ENCODE data around the gene PHKB. TPM values are rescaled to one million over a fixed set of nuclear protein-coding genes. Genes with fewer than 3 reads are reported as not detected.

PHKB gene
- total and polyA plus RNA-seq, 2 donors (not counting 1 experiment from before 2014, with no cell fraction given), result 50.4 to 223 TPM

DNA sequence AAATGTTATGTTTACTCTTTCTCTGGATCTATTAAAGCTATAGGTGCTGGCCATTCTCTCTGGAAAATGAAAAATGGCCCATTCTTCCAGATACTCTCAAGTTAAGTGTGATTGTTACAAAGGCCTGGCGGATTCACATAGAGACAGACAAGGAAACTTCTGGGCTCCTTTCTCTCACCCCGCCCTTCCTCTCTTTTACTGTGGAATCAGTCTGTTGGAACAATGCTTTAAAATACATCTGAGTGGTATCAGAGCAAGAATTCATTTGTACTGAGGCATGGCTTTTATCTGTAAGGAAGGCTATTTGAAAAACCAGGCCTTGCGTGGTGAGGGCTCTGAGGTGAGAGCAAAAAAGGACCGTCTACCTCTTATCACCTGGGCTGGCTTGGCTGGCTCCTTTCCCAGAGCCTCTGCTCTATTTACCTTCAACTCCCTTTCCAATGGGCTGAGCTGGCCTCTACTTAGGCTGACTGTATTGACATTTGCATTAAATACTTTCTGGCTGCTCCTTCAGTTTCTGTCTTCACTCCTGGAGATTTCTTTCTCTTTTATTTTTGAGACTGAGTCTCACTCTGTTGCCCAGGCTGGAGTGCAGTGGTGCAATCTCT is 274.0 kb downstream of the PHKB start:
- Mint-ChIP-seq H3K4me3 (no peak overlapping the region), H3K4me1 (no peaks in the 10 kb centered on the region)
- no peak for ATAC-seq (ENCODE audit: low read depth)

GRCh38 chr16:47750371-47750770 is 289.2 kb downstream of the PHKB start:
- 100% methylated on average over 1 of the region's 3 CpGs for WGBS (ENCODE audit: insufficient coverage)
- CTCF ChIA-PET, result no interaction called here
- Histone ChIP-seq H3K79me2 (ENCODE audit: control insufficient read depth, insufficient read depth, low read length) (no peaks in the 10 kb centered on the region), H3K4me1 (ENCODE audit: control insufficient read depth in 2 of 2, insufficient read depth in 2 of 2, low read length in 2 of 2) (no peaks in the 10 kb centered on the region), H3K4me3 (ENCODE audit: control extremely low read depth in 1 of 5, extremely low read depth in 1 of 5, insufficient read depth in 1 of 5, low read depth in 2 of 5, low read length in 4 of 5) (no peak overlapping the region), H3K27ac (ENCODE audit: low read length in 2 of 2) (no peak overlapping the region), H3K9ac (ENCODE audit: low read length) (no peak overlapping the region), H3K36me3 (replicated peaks in 1 of 2; ENCODE audit: control extremely low read depth in 1 of 2, control insufficient read depth in 1 of 2, extremely low read depth in 1 of 2, insufficient read depth in 2 of 2, low read length in 1 of 2) (no peaks in the 10 kb centered on the region), H3K27me3 (replicated peaks in 1 of 4; ENCODE audit: control extremely low read depth in 1 of 4, control insufficient read depth in 3 of 4, insufficient read depth in 4 of 4, low read length in 3 of 4) (no peaks in the 10 kb centered on the region), H3K4me2 (replicated peaks; ENCODE audit: low read depth, low read length, poor library complexity, severe bottlenecking) (no peak overlapping the region), H4K20me1 (ENCODE audit: control insufficient read depth, insufficient read depth, low read length, poor library complexity, severe bottlenecking) (no peaks in the 10 kb centered on the region), H3K9me3 (ENCODE audit: control extremely low read depth in 1 of 3, control insufficient read depth in 2 of 3, insufficient read depth in 1 of 3, low read length in 2 of 3) (peaks cover 0 to 2% (median 0%) of the 10 kb centered on the region in 3 donors), H2AFZ (ENCODE audit: insufficient read depth, low read depth, low read length, poor library complexity, severe bottlenecking) (no peak overlapping the region)
- H3K4me3 Mint-ChIP-seq, result no peak overlapping the region
- no peaks in the 10 kb centered on the region for H3K4me1 Mint-ChIP-seq
- POLR2A ChIA-PET, result no interaction called here
- peaks cover 18% of the 10 kb centered on the region for H3K27me3 Mint-ChIP-seq
- DNase-seq (no peak), ATAC-seq (ENCODE audit: low read depth) (no peak)
- H3K27ac Mint-ChIP-seq, result no peak overlapping the region
- TF ChIP-seq, protein P1, sequence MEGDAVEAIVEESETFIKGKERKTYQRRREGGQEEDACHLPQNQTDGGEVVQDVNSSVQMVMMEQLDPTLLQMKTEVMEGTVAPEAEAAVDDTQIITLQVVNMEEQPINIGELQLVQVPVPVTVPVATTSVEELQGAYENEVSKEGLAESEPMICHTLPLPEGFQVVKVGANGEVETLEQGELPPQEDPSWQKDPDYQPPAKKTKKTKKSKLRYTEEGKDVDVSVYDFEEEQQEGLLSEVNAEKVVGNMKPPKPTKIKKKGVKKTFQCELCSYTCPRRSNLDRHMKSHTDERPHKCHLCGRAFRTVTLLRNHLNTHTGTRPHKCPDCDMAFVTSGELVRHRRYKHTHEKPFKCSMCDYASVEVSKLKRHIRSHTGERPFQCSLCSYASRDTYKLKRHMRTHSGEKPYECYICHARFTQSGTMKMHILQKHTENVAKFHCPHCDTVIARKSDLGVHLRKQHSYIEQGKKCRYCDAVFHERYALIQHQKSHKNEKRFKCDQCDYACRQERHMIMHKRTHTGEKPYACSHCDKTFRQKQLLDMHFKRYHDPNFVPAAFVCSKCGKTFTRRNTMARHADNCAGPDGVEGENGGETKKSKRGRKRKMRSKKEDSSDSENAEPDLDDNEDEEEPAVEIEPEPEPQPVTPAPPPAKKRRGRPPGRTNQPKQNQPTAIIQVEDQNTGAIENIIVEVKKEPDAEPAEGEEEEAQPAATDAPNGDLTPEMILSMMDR (IDR thresholded peaks at IDR 0.05), result no peak
- TF ChIP-seq EZH2 (IDR thresholded peaks at IDR 0.05; ENCODE audit: borderline replicate concordance, insufficient read depth, low read depth, low read length, poor library complexity, severe bottlenecking), result no peak
- intact Hi-C loops (cut with micrococcal nuclease), result no loop called here
- H3K9me3 Mint-ChIP-seq (ENCODE audit: insufficient read depth), result no peaks in the 10 kb centered on the region

More for the DNA sequence above, 274.0 kb downstream of the PHKB start:
- TF ChIP-seq, protein P1 (IDR thresholded peaks at IDR 0.05), result no peak
- TF ChIP-seq EZH2 (IDR thresholded peaks at IDR 0.05; ENCODE audit: borderline replicate concordance, insufficient read depth, low read depth, low read length, poor library complexity, severe bottlenecking), result no peak
- intact Hi-C loops (cut with micrococcal nuclease), result no loop called here
- peaks cover 9% of the 10 kb centered on the region for H3K27me3 Mint-ChIP-seq
- H2AFZ ChIP-seq (ENCODE audit: insufficient read depth, low read depth, low read length, poor library complexity, severe bottlenecking), result no peak overlapping the region
- no peak overlapping the region for H3K9ac ChIP-seq (ENCODE audit: low read length)
- ChIA-PET CTCF (no interaction called here), POLR2A (no interaction called here)
- no peak for DNase-seq
- no peaks in the 10 kb centered on the region for H4K20me1 ChIP-seq (ENCODE audit: control insufficient read depth, insufficient read depth, low read length, poor library complexity, severe bottlenecking)
- no peak overlapping the region for H3K4me3 ChIP-seq (ENCODE audit: control extremely low read depth in 1 of 5, extremely low read depth in 1 of 5, insufficient read depth in 1 of 5, low read depth in 2 of 5, low read length in 4 of 5)
- peaks cover 0 to 3% (median 0%) of the 10 kb centered on the region in 4 experiments for H3K27me3 ChIP-seq (replicated peaks in 1 of 4; ENCODE audit: control extremely low read depth in 1 of 4, control insufficient read depth in 3 of 4, insufficient read depth in 4 of 4, low read length in 3 of 4)
- H3K9me3 Mint-ChIP-seq (ENCODE audit: insufficient read depth), result peaks cover 4% of the 10 kb centered on the region
- WGBS (ENCODE audit: insufficient coverage), result 67% methylated on average over 1 of the region's 4 CpGs
- H3K27ac Mint-ChIP-seq, result no peak overlapping the region
- H3K36me3 ChIP-seq (replicated peaks in 1 of 2; ENCODE audit: control extremely low read depth in 1 of 2, control insufficient read depth in 1 of 2, extremely low read depth in 1 of 2, insufficient read depth in 2 of 2, low read length in 1 of 2), result no peaks in the 10 kb centered on the region
- no peak overlapping the region for H3K4me2 ChIP-seq (replicated peaks; ENCODE audit: low read depth, low read length, poor library complexity, severe bottlenecking)
- H3K27ac ChIP-seq (ENCODE audit: low read length in 2 of 2), result no peak overlapping the region
- no peaks in the 10 kb centered on the region for H3K4me1 ChIP-seq (ENCODE audit: control insufficient read depth in 2 of 2, insufficient read depth in 2 of 2, low read length in 2 of 2)
- peaks cover 0 to 7% (median 0%) of the 10 kb centered on the region in 3 donors for H3K9me3 ChIP-seq (ENCODE audit: control extremely low read depth in 1 of 3, control insufficient read depth in 2 of 3, insufficient read depth in 1 of 3, low read length in 2 of 3)
- no peaks in the 10 kb centered on the region for H3K79me2 ChIP-seq (ENCODE audit: control insufficient read depth, insufficient read depth, low read length)

Measured in B cell (primary cell).